Measurements from ENCODE around the gene MOCOS. TPM values are rescaled to one million over a fixed set of nuclear protein-coding genes. Genes with fewer than 3 reads are reported as not detected.
"Not testable (repeated sequence)": the region's sequence is repeated elsewhere in the genome, so short reads cannot be mapped to it uniquely, and the experiment has no call there.

The MOCOS gene
- total RNA-seq, 2 experiments from 2014 or later, result 0.40 to 0.64 TPM

DNA sequence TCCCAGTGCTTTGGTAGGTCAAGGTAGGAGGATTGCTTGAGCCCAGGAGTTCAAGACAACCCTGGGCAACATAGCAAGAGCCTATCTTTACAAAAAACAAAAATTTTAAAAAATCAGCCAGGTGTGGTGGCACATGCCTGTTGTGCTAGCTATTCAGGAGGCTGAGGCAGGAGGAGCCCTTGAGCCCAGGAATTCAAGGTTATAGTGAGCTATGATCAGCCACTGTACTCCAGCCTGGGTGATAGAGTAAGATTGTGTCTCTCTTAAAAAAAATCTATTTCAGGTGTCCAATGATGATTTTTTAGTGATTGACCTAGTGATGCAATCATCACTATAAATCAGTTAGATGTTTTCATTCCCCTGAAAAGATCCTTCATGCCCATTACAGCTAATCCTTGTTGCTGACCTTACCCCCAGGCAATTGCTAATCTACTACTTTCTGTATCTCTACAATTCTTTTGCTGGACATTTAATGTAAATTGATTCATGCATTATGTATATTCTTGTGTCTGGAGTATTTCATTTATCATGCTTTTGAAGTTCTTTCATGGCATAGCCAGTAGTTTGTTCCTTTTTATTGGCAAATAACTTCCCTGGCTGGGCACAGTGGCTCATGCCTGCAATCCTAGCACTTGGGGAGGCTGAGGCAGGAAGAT lies 10.3 kb downstream of the MOCOS start:
- H3K36me3 Mint-ChIP-seq, result no peaks in the 10 kb centered on the region
- no peaks in the 10 kb centered on the region for H3K4me1 Mint-ChIP-seq
- H3K27me3 Mint-ChIP-seq, result peaks cover 9% of the 10 kb centered on the region
- ATAC-seq, result no peak
- H3K9me3 Mint-ChIP-seq (ENCODE audit: low read depth), result no peaks in the 10 kb centered on the region
- CTCF ChIA-PET, result interaction anchor here (1.2 to 1.7 kb wide), 2 partner anchors 87 to 180 kb away, joined by 3 to 4 read pairs; no protein-coding TSS in a partner anchor
- H3K27ac Mint-ChIP-seq, result no peak overlapping the region
- no peak overlapping the region for H3K4me3 Mint-ChIP-seq
- DNase-seq, result no peak

DNA sequence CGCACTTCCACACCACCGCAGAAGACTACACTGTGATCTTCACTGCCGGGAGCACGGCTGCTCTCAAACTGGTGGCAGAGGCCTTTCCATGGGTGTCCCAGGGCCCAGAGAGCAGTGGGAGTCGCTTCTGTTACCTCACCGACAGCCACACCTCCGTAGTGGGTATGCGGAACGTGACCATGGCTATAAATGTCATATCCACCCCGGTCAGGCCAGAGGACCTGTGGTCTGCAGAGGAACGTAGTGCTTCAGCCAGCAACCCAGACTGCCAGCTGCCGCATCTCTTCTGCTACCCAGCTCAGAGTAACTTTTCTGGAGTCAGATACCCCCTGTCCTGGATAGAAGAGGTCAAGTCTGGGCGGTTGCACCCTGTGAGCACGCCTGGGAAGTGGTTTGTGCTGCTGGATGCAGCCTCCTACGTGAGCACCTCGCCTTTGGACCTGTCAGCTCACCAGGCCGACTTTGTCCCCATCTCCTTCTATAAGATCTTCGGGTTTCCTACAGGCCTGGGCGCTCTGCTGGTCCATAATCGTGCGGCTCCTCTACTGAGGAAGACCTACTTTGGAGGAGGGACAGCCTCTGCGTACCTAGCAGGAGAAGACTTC lies 12.5 kb downstream of the MOCOS start:
- CTCF ChIA-PET, result interaction anchor here (0.6 kb wide), 1 partner anchor 21 kb away, joined by 3 read pairs; no protein-coding TSS in a partner anchor
- ATAC-seq (no peak), DNase-seq (no peak)
- H3K9me3 Mint-ChIP-seq (ENCODE audit: low read depth), result no peaks in the 10 kb centered on the region
- no peak overlapping the region for H3K4me3 Mint-ChIP-seq
- H3K27me3 Mint-ChIP-seq, result peaks cover 4% of the 10 kb centered on the region
- H3K4me1 Mint-ChIP-seq, result no peaks in the 10 kb centered on the region
- no peak overlapping the region for H3K27ac Mint-ChIP-seq
- H3K36me3 Mint-ChIP-seq, result no peaks in the 10 kb centered on the region

- ATAC-seq, result no peak
- Mint-ChIP-seq H3K27ac (no peak overlapping the region), H3K36me3 (no peaks in the 10 kb centered on the region), H3K4me3 (no peak overlapping the region), H3K27me3 (peaks cover 4% of the 10 kb centered on the region), H3K4me1 (no peaks in the 10 kb centered on the region), H3K9me3 (ENCODE audit: low read depth) (no peaks in the 10 kb centered on the region)
- no peak for DNase-seq
- CTCF ChIA-PET, result no interaction called here
Observed at GRCh38 chr18:36200354-36200771, 13.1 kb downstream of the MOCOS start.

- CTCF ChIA-PET, result no interaction called here
- DNase-seq (no peak), ATAC-seq (no peak)
- H3K27ac Mint-ChIP-seq, result no peak overlapping the region
- no peak overlapping the region for H3K4me3 Mint-ChIP-seq
- no peaks in the 10 kb centered on the region for H3K36me3 Mint-ChIP-seq
- peaks cover 4% of the 10 kb centered on the region for H3K27me3 Mint-ChIP-seq
- no peaks in the 10 kb centered on the region for H3K4me1 Mint-ChIP-seq
- no peaks in the 10 kb centered on the region for H3K9me3 Mint-ChIP-seq (ENCODE audit: low read depth)
Observed at GRCh38 chr18:36201765-36202164, 14.5 kb downstream of the MOCOS start.

- Mint-ChIP-seq H3K27ac (no peak overlapping the region), H3K27me3 (peaks cover 8% of the 10 kb centered on the region), H3K4me1 (no peaks in the 10 kb centered on the region), H3K36me3 (no peaks in the 10 kb centered on the region), H3K4me3 (no peak overlapping the region), H3K9me3 (ENCODE audit: low read depth) (peaks cover 2% of the 10 kb centered on the region)
- no peak for DNase-seq
- CTCF ChIA-PET, result no interaction called here
- ATAC-seq, result no peak
Observed at GRCh38 chr18:36203360-36203895, 16.1 kb downstream of the MOCOS start.

- no peak overlapping the region for H3K4me3 Mint-ChIP-seq
- ATAC-seq, result no peak
- no peaks in the 10 kb centered on the region for H3K4me1 Mint-ChIP-seq
- CTCF ChIA-PET, result no interaction called here
- H3K27me3 Mint-ChIP-seq, result peaks cover 10% of the 10 kb centered on the region
- DNase-seq, result no peak
- no peak overlapping the region for H3K27ac Mint-ChIP-seq
- H3K36me3 Mint-ChIP-seq, result no peaks in the 10 kb centered on the region
- peaks cover 2% of the 10 kb centered on the region for H3K9me3 Mint-ChIP-seq (ENCODE audit: low read depth)
Observed at GRCh38 chr18:36205166-36205565, 17.9 kb downstream of the MOCOS start.

- CTCF ChIA-PET, result no interaction called here
- DNase-seq (no peak), ATAC-seq (no peak)
- no peak overlapping the region for H3K4me3 Mint-ChIP-seq
- no peak overlapping the region for H3K27ac Mint-ChIP-seq
- peaks cover 9% of the 10 kb centered on the region for H3K27me3 Mint-ChIP-seq
- peaks cover 2% of the 10 kb centered on the region for H3K9me3 Mint-ChIP-seq (ENCODE audit: low read depth)
- H3K36me3 Mint-ChIP-seq, result no peaks in the 10 kb centered on the region
- no peaks in the 10 kb centered on the region for H3K4me1 Mint-ChIP-seq
Observed at GRCh38 chr18:36207303-36207702, 20.0 kb downstream of the MOCOS start.

DNA sequence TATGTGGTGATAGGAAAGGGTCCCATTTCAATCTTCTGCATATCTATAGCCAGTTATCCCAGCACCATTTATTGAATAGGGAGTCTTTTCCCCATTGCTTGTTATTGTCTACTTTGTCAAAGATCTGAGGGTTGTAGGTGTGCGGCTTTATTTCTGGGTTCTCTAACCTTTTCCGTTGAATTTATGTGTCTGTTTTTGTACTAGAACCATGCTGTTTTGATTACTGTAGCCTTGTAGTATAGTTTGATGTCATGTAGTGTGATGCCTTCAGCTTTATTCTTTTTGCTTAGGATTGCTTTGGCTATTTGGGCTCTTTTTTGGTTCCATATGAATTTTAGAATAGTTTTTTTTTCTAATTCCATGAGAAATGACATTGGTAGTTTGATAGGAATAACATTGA lies 20.7 kb downstream of the MOCOS start:
- H3K4me1 Mint-ChIP-seq; CTCF ChIA-PET; H3K4me3 Mint-ChIP-seq; DNase-seq; H3K9me3 Mint-ChIP-seq (ENCODE audit: low read depth); H3K36me3 Mint-ChIP-seq; H3K27me3 Mint-ChIP-seq; ATAC-seq; H3K27ac Mint-ChIP-seq: not testable (repeated sequence)

GRCh38 chr18:36211612-36212065 lies 24.3 kb downstream of the MOCOS start:
- no peak for ATAC-seq
- Mint-ChIP-seq H3K36me3 (no peaks in the 10 kb centered on the region), H3K9me3 (ENCODE audit: low read depth) (peaks cover 2% of the 10 kb centered on the region), H3K27me3 (peaks cover 6% of the 10 kb centered on the region), H3K4me1 (no peaks in the 10 kb centered on the region), H3K27ac (no peak overlapping the region), H3K4me3 (no peak overlapping the region)
- no peak for DNase-seq
- CTCF ChIA-PET, result no interaction called here

- no peak overlapping the region for H3K4me3 Mint-ChIP-seq
- peaks cover 6% of the 10 kb centered on the region for H3K27me3 Mint-ChIP-seq
- H3K9me3 Mint-ChIP-seq (ENCODE audit: low read depth), result peaks cover 2% of the 10 kb centered on the region
- no peak overlapping the region for H3K27ac Mint-ChIP-seq
- DNase-seq, result no peak
- ATAC-seq, result no peak
- CTCF ChIA-PET, result no interaction called here
- H3K36me3 Mint-ChIP-seq, result no peaks in the 10 kb centered on the region
- no peaks in the 10 kb centered on the region for H3K4me1 Mint-ChIP-seq
Observed at GRCh38 chr18:36212301-36213171, 25.2 kb downstream of the MOCOS start.

DNA sequence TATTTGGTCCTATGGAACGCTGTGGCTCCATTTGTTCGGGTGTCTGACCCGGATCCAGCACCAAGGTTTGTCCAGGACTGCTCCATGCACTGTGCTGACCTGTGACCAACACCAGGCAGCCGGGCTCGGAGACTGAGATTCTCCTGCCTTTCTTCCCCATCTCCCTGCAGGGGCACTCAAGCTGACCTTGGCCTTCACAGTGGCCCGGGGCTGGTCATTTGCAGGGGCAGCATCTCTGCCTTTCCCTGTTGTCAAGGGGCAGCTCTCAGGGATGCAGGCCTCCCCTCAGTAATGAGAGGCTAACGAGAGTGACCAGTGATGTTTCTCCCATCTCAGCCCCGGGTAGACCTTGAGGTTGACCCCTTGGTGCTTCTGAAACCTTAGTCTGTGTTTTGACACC lies 27.5 kb downstream of the MOCOS start:
- no peaks in the 10 kb centered on the region for H3K4me1 Mint-ChIP-seq
- CTCF ChIA-PET, result no interaction called here
- H3K36me3 Mint-ChIP-seq, result no peaks in the 10 kb centered on the region
- ATAC-seq (no peak), DNase-seq (no peak)
- no peaks in the 10 kb centered on the region for H3K9me3 Mint-ChIP-seq (ENCODE audit: low read depth)
- H3K27me3 Mint-ChIP-seq, result no peaks in the 10 kb centered on the region
- no peak overlapping the region for H3K27ac Mint-ChIP-seq
- H3K4me3 Mint-ChIP-seq, result no peak overlapping the region

DNA sequence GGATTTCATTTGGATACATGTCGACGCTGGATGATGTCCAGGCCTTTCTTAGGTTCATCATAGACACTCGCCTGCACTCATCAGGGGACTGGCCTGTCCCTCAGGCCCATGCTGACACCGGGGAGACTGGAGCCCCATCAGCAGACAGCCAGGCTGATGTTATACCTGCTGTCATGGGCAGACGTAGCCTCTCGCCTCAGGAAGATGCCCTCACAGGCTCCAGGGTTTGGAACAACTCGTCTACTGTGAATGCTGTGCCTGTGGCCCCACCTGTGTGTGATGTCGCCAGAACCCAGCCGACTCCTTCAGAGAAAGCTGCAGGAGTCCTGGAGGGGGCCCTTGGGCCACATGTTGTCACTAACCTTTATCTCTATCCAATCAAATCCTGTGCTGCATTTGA lies 28.3 kb downstream of the MOCOS start:
- CTCF ChIA-PET, result no interaction called here
- no peaks in the 10 kb centered on the region for H3K27me3 Mint-ChIP-seq
- no peaks in the 10 kb centered on the region for H3K9me3 Mint-ChIP-seq (ENCODE audit: low read depth)
- ATAC-seq, result no peak
- no peak overlapping the region for H3K27ac Mint-ChIP-seq
- no peak for DNase-seq
- no peaks in the 10 kb centered on the region for H3K4me1 Mint-ChIP-seq
- H3K4me3 Mint-ChIP-seq, result no peak overlapping the region
- no peaks in the 10 kb centered on the region for H3K36me3 Mint-ChIP-seq

DNA sequence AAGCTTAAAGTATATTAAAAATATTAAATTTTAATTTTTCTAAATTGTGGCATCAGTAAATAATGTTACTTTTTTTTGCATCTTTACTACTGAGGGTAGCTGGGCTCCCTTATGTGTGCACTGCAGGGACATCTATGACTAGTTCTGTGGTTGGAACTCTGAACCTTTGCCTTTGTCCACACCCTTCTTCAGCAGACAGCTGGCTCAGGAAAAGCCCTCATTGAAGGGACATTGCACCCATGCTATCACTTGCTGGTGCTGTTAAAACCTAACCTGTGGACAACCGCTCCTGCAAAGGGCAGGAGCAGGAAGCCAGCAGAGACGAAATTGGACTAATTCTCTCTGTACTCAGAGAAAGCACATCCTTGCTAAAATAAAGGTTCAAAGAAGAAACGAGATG lies 30.1 kb downstream of the MOCOS start:
- Mint-ChIP-seq H3K36me3 (no peaks in the 10 kb centered on the region), H3K4me1 (no peaks in the 10 kb centered on the region), H3K9me3 (ENCODE audit: low read depth) (no peaks in the 10 kb centered on the region), H3K4me3 (no peak overlapping the region), H3K27ac (no peak overlapping the region), H3K27me3 (no peaks in the 10 kb centered on the region)
- DNase-seq (no peak), ATAC-seq (no peak)
- CTCF ChIA-PET, result no interaction called here
